Uterus (tissue), 4 donors: Measurements from ENCODE around the gene VEPH1. TPM values are rescaled to one million over a fixed set of nuclear protein-coding genes. Genes with fewer than 3 reads are reported as not detected.

Experiments used
- DNase-seq, 2 donors: peaks; one replicate each; pipeline ENCODE4 v3.0.0-alpha.2; 2019 to 2020
- H3K27ac ChIP-seq, 2 donors: fragments of 200-600 bp; sonication (generic); 1 replicate in 1 of 2; 2 replicates in 1 of 2; pipeline ENCODE4 v1.5.1; 2016 to 2018
- H3K27me3 ChIP-seq, 2 donors: fragments of 200-600 bp; sonication (generic); one replicate each; pipeline ENCODE4 v1.5.1; 2018 to 2019; ENCODE audit warnings: control low read depth in 1 of 2
- H3K36me3 ChIP-seq, 2 donors: fragments of 200-600 bp; sonication (generic); one replicate each; pipeline ENCODE4 v1.5.1; 2019; ENCODE audit warnings: control low read depth in 1 of 2
- H3K4me1 ChIP-seq, 2 donors: fragments of 200-600 bp; sonication (generic); one replicate each; pipeline ENCODE4 v1.5.1; 2018 to 2019; ENCODE audit warnings: control low read depth in 1 of 2
- H3K4me3 ChIP-seq, 2 donors: fragments of 200-600 bp; sonication (generic); 1 replicate in 1 of 2; 2 replicates in 1 of 2; pipeline ENCODE4 v1.5.1; 2018 to 2019; ENCODE audit warnings: mild to moderate bottlenecking in 1 of 2
- H3K9me3 ChIP-seq, 2 donors: fragments of 200-600 bp; sonication (generic); one replicate each; pipeline ENCODE4 v1.5.1; 2019; ENCODE audit warnings: control low read depth in 1 of 2
- POLR2A ChIP-seq, 2 donors: fragments of 450-650 bp; IDR thresholded peaks; one replicate each; pipeline ENCODE4 v1.6.1; 2016; ENCODE audit warnings: antibody characterized with exemption in 2 of 2, mild to moderate bottlenecking in 1 of 2, moderate library complexity in 1 of 2
- intact Hi-C: fragments of 100-400 bp; cut with DNase I; formaldehyde crosslinking; loops from one replicate; pipeline ENCODE4 v1.15.1; 2023; ENCODE audit warnings: low total_unique reads
- total RNA-seq, 4 donors: library from RNA; depleted of rRNA in 3 of 4; stranded (reverse); fragments of >200 nt in 3 of 4; gene quantifications; one replicate each; pipeline versions ENCODE4 v1.1.0 to v1.2.4, GENCODE V29; 2014 to 2023
- TF ChIP-seq, protein P1 (sequence below), 4 experiments: fragments of 200-600 bp in 2 of 4; fragments of 450-650 bp in 2 of 4; sonication (generic) in 2 of 4; IDR thresholded peaks; one replicate each; pipeline ENCODE4 v1.5.1; 2016 to 2019; ENCODE audit warnings: antibody characterized with exemption in 4 of 4, mild to moderate bottlenecking in 2 of 4, moderate library complexity in 1 of 4
- donor health status: DM: yes; HTN: yes; CAD: no.

Gene VEPH1
- total RNA-seq, 4 donors from 2014 or later, result 12.2 TPM; not detected in 3

DNA sequence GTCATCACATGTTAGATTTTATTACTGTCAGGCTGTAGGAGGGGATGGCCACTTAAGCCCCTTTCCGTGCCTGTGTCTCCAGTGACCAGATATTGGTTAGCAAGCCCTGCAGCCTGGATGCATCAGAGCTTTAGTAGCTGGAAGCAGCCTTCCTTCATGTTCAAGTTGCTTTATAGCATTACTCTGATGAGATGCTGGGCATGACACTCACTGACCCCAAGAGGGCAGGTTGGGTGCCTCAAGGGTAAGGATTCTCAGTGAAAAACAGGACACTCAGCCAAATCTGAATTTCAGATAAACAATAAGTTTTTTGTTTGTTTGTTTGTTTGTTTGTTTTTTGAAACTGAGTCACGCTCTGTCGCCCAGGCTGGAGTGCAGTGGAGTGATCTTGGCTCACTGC lies 135.0 kb downstream of the VEPH1 start:
- no peak for DNase-seq
- intact Hi-C loops, result no loop called here
- no peak overlapping the region for H3K27ac ChIP-seq
- H3K36me3 ChIP-seq, result no peaks in the 10 kb centered on the region
- TF ChIP-seq, protein P1, sequence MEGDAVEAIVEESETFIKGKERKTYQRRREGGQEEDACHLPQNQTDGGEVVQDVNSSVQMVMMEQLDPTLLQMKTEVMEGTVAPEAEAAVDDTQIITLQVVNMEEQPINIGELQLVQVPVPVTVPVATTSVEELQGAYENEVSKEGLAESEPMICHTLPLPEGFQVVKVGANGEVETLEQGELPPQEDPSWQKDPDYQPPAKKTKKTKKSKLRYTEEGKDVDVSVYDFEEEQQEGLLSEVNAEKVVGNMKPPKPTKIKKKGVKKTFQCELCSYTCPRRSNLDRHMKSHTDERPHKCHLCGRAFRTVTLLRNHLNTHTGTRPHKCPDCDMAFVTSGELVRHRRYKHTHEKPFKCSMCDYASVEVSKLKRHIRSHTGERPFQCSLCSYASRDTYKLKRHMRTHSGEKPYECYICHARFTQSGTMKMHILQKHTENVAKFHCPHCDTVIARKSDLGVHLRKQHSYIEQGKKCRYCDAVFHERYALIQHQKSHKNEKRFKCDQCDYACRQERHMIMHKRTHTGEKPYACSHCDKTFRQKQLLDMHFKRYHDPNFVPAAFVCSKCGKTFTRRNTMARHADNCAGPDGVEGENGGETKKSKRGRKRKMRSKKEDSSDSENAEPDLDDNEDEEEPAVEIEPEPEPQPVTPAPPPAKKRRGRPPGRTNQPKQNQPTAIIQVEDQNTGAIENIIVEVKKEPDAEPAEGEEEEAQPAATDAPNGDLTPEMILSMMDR (IDR thresholded peaks at IDR 0.05), result no peak
- no peak for TF ChIP-seq POLR2A (IDR thresholded peaks at IDR 0.05)
- no peaks in the 10 kb centered on the region for H3K27me3 ChIP-seq
- H3K4me3 ChIP-seq, result no peak overlapping the region
- H3K4me1 ChIP-seq, result no peaks in the 10 kb centered on the region
- H3K9me3 ChIP-seq, result no peaks in the 10 kb centered on the region

GRCh38 chr3:157363393-157363792 lies 139.8 kb downstream of the VEPH1 start:
- H3K9me3 ChIP-seq, result no peaks in the 10 kb centered on the region
- no peak overlapping the region for H3K27ac ChIP-seq
- no peaks in the 10 kb centered on the region for H3K4me1 ChIP-seq
- no peak for TF ChIP-seq POLR2A (IDR thresholded peaks at IDR 0.05)
- TF ChIP-seq, protein P1 (IDR thresholded peaks at IDR 0.05), result no peak
- H3K36me3 ChIP-seq, result no peaks in the 10 kb centered on the region
- H3K27me3 ChIP-seq, result no peaks in the 10 kb centered on the region
- H3K4me3 ChIP-seq, result no peak overlapping the region
- DNase-seq, result no peak
- intact Hi-C loops, result no loop called here

DNA sequence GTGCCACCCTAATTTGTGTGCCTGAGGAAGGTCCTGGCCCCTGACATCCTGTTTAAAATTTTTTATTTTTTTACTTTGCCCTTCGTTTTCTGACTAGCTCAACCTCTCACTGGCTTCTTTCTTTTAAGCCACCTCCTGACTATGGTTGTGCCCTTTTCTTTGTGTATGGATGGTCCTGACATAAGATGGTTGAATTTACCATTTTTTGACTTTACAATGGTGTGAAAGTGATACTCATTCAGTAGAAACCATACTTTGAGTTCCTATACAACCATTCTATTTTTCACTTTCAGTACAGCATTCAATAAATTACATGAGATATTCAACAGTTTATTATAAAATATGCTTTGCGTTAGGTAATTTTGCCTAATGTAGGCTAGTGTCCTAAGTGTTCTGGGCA lies 140.9 kb downstream of the VEPH1 start:
- H3K27me3 ChIP-seq, result no peaks in the 10 kb centered on the region
- H3K4me1 ChIP-seq, result no peaks in the 10 kb centered on the region
- no peak overlapping the region for H3K4me3 ChIP-seq
- no peaks in the 10 kb centered on the region for H3K36me3 ChIP-seq
- H3K9me3 ChIP-seq, result no peaks in the 10 kb centered on the region
- DNase-seq, result no peak
- TF ChIP-seq, protein P1 (IDR thresholded peaks at IDR 0.05), result no peak
- no peak for TF ChIP-seq POLR2A (IDR thresholded peaks at IDR 0.05)
- H3K27ac ChIP-seq, result no peak overlapping the region
- intact Hi-C loops, result no loop called here

- H3K4me3 ChIP-seq, result no peak overlapping the region
- no peaks in the 10 kb centered on the region for H3K4me1 ChIP-seq
- H3K27ac ChIP-seq, result no peak overlapping the region
- no peaks in the 10 kb centered on the region for H3K36me3 ChIP-seq
- no peaks in the 10 kb centered on the region for H3K27me3 ChIP-seq
- intact Hi-C loops, result no loop called here
- no peaks in the 10 kb centered on the region for H3K9me3 ChIP-seq
- DNase-seq, result no peak
- no peak for TF ChIP-seq POLR2A (IDR thresholded peaks at IDR 0.05)
- TF ChIP-seq, protein P1 (IDR thresholded peaks at IDR 0.05), result no peak
Measured at GRCh38 chr3:157360044-157360443, 143.2 kb downstream of the VEPH1 start.

DNA sequence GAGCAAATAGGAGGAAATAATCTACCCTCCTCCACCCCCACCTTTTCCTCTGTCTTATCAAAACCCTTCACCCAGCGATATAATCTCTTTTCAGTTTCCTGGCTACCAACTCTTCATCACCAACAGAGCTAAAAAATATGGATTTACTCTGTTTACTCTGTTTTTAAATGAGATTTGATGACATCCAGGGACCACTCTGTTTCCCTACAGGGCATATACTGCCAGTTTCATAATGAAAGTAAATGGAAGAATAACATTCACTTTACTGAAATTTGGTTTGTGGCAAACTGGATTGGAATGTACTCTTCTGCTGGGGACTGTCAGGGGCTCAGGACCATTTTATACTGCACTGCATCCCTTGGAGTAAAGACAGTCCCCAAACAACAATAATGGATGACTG lies 146.7 kb downstream of the VEPH1 start:
- H3K4me3 ChIP-seq, result no peak overlapping the region
- TF ChIP-seq POLR2A (IDR thresholded peaks at IDR 0.05), result no peak
- TF ChIP-seq, protein P1 (IDR thresholded peaks at IDR 0.05), result no peak
- H3K27ac ChIP-seq, result no peak overlapping the region
- no peaks in the 10 kb centered on the region for H3K36me3 ChIP-seq
- DNase-seq, result no peak
- no peaks in the 10 kb centered on the region for H3K4me1 ChIP-seq
- H3K9me3 ChIP-seq, result no peaks in the 10 kb centered on the region
- no peaks in the 10 kb centered on the region for H3K27me3 ChIP-seq
- intact Hi-C loops, result no loop called here
